HG03039 (cell line): ENCODE data around the gene DCC.

Experiments used
- ATAC-seq: cut with Tn5 transposase; IDR thresholded peaks from one replicate; pipeline ENCODE4 v1.9.1; 2021; ENCODE audit warnings: mild to moderate bottlenecking, moderate library complexity; ENCODE audit not compliant: unreplicated experiment

Gene DCC

GRCh38 chr18:52577795-52578194 is 237.8 kb downstream of the DCC start:
- ATAC-seq: no peak

- no peak for ATAC-seq
These were observed 242.1 kb downstream of the DCC start for GRCh38 chr18:52582061-52582460.

DNA sequence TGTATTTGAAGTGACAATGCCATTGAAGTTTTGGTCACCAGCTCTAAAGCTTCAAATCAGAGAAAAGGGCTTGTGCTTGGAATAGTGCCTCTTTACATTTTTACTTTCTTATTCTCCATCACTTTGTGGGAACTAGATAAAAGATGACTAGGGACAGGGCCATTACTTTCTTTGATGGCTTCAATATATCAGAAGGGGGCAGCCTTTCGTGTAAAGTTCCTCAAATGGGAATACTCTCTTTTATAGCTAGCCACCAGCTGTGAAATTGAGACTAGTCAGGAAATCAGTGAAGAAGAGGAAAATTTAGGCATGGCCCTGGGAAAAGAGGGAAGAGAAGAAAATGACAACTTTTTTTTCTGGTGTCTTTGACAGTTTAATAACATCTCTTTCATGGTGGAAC is 242.5 kb downstream of the DCC start:
- no peak for ATAC-seq

DNA sequence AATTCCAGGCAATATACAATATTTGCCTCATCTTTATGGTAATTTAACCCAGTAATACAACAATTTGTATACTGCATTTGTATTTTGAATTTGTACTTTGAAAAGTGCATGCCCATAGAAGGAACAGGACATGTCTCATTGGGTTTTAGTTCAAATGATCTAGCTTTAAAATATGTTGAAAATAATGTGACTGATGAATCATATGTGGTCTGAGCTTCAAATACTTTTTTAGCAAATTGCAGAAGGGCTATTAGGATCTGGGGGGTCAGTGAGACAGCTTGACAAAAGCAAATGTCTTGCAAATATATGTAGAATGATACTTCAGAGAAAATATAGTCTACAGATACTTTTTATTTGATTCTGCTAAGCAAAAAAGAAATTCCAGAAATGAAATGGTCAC is 248.9 kb downstream of the DCC start:
- ATAC-seq: no peak

DNA sequence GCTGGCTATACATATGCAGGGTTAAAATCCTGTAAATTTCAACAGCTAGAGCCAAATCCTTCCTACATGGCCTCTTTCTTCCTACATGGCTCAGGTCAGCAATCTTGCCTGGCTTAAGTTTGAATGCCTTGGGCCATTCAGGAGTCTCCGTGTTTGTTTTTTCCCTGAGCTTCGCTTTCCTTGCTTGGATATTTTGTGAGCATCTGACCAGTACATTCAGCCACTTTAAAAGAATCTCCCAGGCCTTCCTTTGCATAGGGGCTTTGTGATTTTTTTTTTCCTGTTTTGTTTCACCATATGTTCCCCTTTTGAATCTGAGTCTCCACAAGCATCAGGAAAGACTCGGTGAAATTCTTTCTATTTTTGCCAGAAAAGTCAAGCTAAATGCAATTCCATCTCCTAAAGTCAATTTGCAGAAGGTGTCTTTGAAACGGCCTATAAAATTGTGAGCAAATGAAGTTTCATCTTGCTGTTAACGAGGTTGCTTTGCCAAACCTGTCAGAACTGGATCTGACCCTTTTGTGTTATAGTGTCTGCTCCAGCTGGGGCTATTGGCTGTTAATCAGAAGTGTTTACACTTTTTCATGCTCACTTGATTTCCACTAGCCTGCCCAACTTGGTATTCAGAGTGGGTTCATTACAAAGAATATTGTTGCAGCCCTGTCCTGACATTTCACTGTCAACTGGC is 256.9 kb downstream of the DCC start:
- ATAC-seq: no peak

DNA sequence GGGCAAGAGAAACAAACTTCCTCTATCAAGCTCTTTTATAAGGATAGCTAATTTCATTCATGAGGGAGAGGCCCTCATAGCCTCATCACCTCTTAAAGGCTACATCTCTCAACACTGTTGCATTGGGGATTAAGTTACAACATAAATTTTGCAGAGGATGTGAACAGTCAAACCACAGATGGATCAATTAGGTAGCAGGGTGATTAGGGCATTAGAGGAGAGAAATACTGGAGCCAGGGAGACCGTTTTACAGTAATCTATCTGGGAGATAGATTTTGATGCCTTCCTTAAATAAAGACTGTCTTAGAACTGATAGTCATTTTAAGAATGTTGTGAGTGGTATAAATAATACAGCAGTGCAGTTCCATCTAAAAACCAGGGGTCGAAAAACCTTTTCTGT is 258.9 kb downstream of the DCC start:
- no peak for ATAC-seq

DNA sequence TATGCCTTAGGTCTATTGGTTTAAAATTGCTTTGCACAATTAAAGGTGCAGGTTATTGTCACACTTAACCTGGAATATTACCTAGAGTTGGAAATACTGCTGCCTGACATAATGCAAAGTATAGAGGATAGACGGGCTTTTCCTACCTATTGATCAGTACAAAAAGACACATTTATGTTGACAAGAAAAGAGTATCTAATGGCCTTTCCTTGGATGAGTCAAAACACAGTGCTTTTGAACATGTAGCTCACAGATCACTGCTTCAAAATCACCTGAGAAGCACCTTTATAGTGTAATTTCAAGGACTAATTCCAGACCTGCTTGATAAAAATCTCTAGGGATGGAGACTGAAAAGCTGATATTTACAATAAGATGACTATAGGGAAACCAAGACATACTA is 262.8 kb downstream of the DCC start:
- ATAC-seq: no peak

- ATAC-seq: no peak
These were observed 265.3 kb downstream of the DCC start for GRCh38 chr18:52605345-52605744.

- ATAC-seq: no peak
These were observed 268.0 kb downstream of the DCC start for GRCh38 chr18:52607985-52608384.

DNA sequence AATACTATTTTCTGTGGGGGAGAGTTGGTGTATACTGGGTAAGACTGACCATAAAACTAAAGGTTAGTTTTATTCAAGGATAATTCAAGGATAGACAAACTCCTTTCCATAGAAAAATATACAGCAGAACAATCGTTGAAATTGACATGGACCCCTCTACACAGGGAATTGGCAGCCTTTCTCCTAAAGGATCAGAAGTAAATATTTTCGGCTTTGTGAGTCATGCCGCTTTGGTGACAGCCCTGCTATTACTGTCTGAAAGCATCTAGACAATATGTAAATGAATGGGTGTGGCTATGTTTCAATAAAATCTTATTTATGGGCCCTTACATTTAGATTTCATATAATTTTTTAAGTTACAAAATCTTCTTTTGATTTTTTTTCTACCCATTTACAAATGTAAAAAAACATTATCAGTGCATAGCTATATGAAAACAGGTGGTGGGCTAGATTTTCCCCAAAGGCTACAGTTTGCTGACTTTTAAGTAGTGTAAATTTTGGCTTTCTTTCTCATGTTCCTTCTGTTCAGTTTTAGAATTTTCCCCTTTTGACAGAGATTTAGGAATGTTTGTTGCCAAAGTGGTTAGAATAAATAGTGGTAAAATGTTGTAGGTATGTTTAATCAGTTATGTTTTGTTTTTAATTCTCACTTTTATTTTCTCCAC is 270.6 kb downstream of the DCC start:
- ATAC-seq: no peak

DNA sequence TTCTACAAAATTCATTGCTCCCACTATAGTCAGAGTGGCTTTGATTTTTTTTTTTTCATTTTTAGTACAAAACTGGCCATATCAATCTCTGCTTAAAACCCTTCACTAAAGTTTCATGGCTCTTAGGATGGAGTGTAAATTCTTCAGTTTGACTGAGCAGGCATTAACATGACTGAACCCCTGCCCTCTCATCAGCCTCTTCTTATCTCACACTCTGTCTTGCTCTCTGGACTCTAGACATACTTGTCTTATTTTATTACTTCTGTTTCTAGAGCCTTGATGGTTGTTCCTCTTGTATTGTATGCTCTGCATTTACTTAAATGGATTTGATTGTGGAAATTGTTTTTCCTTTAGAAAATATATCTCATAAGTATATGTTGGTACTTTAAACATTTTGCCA is 272.4 kb downstream of the DCC start:
- no peak for ATAC-seq

- no peak for ATAC-seq
These were observed 275.3 kb downstream of the DCC start for GRCh38 chr18:52615321-52615720.

DNA sequence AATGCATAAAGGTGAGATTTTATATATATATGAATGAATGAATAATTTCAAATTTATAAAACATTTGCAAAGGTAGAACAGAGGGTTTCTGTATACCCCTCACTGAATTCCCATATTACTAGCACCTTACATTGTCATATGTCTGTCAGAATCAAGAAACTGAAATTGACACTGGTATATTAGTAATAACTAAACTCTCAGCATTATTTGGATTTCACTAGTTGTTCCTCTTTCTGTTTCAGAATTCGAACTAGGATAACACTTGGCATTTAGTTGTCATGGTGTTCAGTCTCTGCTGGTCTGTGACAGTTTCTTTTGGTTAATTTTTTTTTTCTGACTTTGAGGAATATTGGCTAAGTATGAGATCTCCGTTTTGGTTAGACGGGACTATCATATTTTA is 275.9 kb downstream of the DCC start:
- ATAC-seq: peak; percentile 94

- no peak for ATAC-seq
These were observed 277.9 kb downstream of the DCC start for GRCh38 chr18:52617931-52618330.

GRCh38 chr18:52620926-52621439 is 281.0 kb downstream of the DCC start:
- no peak for ATAC-seq

- no peak for ATAC-seq
These were observed 284.7 kb downstream of the DCC start for GRCh38 chr18:52624702-52625101.

- no peak for ATAC-seq
These were observed 296.5 kb downstream of the DCC start for GRCh38 chr18:52636536-52636935.

DNA sequence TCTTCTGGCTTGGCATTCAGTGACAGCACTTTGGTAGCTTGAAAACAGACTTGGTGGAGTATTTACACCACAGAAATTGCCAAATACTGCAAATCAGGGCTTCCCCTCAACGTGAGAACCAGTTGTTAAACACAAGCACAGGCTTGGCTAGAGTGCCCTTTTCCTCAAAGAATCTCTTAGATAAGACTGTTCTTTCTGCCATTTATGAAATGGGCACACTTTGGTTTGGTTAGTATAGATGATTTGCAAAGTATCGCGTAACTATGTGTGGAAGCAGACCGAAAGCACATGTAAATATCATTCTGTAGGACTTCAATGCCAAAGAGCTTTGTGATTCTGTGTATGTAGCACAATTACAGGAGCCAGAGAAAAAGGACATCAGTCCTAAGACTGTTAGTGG is 308.2 kb downstream of the DCC start:
- ATAC-seq: no peak

GRCh38 chr18:52652391-52652790 is 312.4 kb downstream of the DCC start:
- no peak for ATAC-seq

DNA sequence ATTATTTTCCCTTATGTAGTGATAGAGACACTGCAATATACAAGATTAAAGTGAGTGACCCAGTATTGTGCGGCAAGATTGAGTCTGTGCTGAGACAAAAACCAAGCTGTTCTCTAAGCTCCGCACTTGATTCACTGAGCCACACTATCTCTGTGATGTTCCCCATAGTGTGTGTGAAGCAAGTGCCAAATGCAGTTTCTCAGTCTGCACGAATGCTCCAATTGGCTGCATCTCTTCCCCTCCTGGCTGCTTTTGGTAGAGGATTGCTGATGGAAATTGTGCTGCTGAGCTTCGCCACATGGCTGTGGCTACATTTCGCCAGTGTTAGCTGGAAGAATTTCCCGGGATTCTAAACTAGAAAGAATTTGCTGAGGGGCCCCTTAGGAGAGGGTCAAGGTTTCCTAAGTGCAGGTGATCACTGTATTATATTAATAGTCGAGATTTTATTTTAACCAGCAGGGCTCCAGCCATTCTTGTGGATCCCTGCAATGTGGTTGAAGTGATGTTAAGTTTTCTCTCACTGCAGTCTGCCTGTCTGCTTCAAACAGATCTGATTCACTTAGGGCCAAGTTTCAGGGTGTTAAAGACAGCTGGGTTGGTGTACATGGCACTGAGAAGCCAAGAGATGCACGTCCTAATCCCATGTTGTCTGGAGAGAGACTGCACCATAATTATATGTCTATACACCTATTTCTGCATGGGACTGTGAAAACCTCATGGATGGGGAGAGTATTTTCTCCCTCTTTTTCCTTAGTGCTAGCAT is 317.2 kb downstream of the DCC start:
- ATAC-seq: no peak

- ATAC-seq: no peak
These were observed 327.6 kb downstream of the DCC start for GRCh38 chr18:52667463-52668065.
